Sigmoid colon (tissue), 7 donors: ENCODE measurements around the gene IL34. TPM values are rescaled to one million over a fixed set of nuclear protein-coding genes. Genes with fewer than 3 reads are reported as not detected.

ENCODE experiments used
- DNase-seq: peaks from one replicate; pipeline ENCODE4 v3.0.0-alpha.2; 2019
- H3K27ac ChIP-seq, 4 donors: fragments of 200-600 bp; sonication (generic); one replicate each; pipeline ENCODE4 v1.5.1; 2016 to 2019; ENCODE audit warnings: mild to moderate bottlenecking in 1 of 4
- H3K27me3 ChIP-seq, 3 donors: fragments of 200-600 bp; sonication (generic); one replicate each; pipeline ENCODE4 v1.5.1; 2019; ENCODE audit warnings: mild to moderate bottlenecking in 1 of 3
- H3K36me3 ChIP-seq, 4 donors: fragments of 200-600 bp; sonication (generic); one replicate each; pipeline ENCODE4 v1.5.1; 2016 to 2019
- H3K4me1 ChIP-seq, 4 donors: fragments of 200-600 bp; sonication (generic); one replicate each; pipeline ENCODE4 v1.5.1; 2017 to 2019
- H3K4me3 ChIP-seq, 4 donors: fragments of 200-600 bp; sonication (generic); one replicate each; pipeline ENCODE4 v1.5.1; 2017 to 2019; ENCODE audit warnings: mild to moderate bottlenecking in 2 of 4, moderate library complexity in 1 of 4
- H3K9me3 ChIP-seq, 4 donors: fragments of 200-600 bp in 3 of 4; sonication (generic) in 3 of 4; one replicate each; pipeline versions ENCODE4 v1.5.1 to v1.6.1; 2013 to 2019
- CTCF ChIP-seq, 4 experiments: fragments of 450-650 bp in 3 of 4; fragments of 200-600 bp in 1 of 4; IDR thresholded peaks; one replicate each; pipeline ENCODE4 v1.5.1; 2016 to 2019; ENCODE audit warnings: antibody characterized with exemption in 4 of 4, mild to moderate bottlenecking in 3 of 4, moderate library complexity in 2 of 4
- EP300 ChIP-seq, 4 donors: sonication (generic); formaldehyde crosslinking; IDR thresholded peaks; one replicate each; pipeline ENCODE4 v1.6.1; 2017; ENCODE audit warnings: antibody characterized with exemption in 4 of 4
- POLR2A ChIP-seq, 2 donors: fragments of 450-650 bp; IDR thresholded peaks; one replicate each; pipeline ENCODE4 v1.6.1; 2016; ENCODE audit warnings: antibody characterized with exemption in 2 of 2, mild to moderate bottlenecking in 2 of 2, moderate library complexity in 2 of 2
- POLR2AphosphoS5 ChIP-seq, 4 donors: sonication (generic); formaldehyde crosslinking; IDR thresholded peaks; one replicate each; pipeline ENCODE4 v1.6.1; 2017; ENCODE audit warnings: antibody characterized with exemption in 4 of 4
- WGBS, 2 donors: extraction: QIAGEN DNeasy Blood & Tissue Kit; methylation state at CpG; one replicate each; pipeline ENCODE4 v1.1.7; 2013; 5-methylcytosine and 5-hydroxymethylcytosine counted together
- intact Hi-C: fragments of 100-400 bp; cut with DNase I; formaldehyde crosslinking; loops from one replicate; pipeline ENCODE4 v1.15.1; 2023
- polyA plus RNA-seq, 3 donors: library from polyadenylated mRNA; stranded (reverse); fragments of 200-250 nt; gene quantifications; one replicate each; pipeline ENCODE4 v1.2.3, GENCODE V29; 2013
- total RNA-seq, 4 donors: library from RNA; depleted of rRNA; stranded (reverse); fragments of >200 nt; gene quantifications; one replicate each; pipeline ENCODE4 v1.1.0, GENCODE V29; 2016
- donor health status: healthy with polysubstance abuse.
- donor health status: Bipolar disorder and iron deficiency.
- donor health status: healthy.

IL34 gene
- total and polyA plus RNA-seq, 7 donors, result 1.8 to 5.5 (median 4.6) TPM; not detected in 2

GRCh38 chr16:70647441-70648359 is 1.3 kb downstream of the IL34 start:
- DNase-seq, result no peak
- Histone ChIP-seq H3K9me3 (no peaks in the 10 kb centered on the region), H3K4me1 (peaks cover 0 to 6% (median 0%) of the 10 kb centered on the region in 4 donors), H3K36me3 (no peaks in the 10 kb centered on the region), H3K4me3 (no peak overlapping the region), H3K27me3 (no peaks in the 10 kb centered on the region), H3K27ac (peak overlapping the region in 2 of 4 donors; percentile 9 to 65)
- WGBS, 2 donors, result 88 to 89% methylated on average over 15 of the region's 15 CpGs
- intact Hi-C loops, result no loop called here
- TF ChIP-seq CTCF (IDR thresholded peaks at IDR 0.05) (no peak), POLR2AphosphoS5 (IDR thresholded peaks at IDR 0.05) (no peak), EP300 (IDR thresholded peaks at IDR 0.05) (no peak), POLR2A (IDR thresholded peaks at IDR 0.05) (no peak)

- no peaks in the 10 kb centered on the region for H3K27me3 ChIP-seq
- H3K9me3 ChIP-seq, result no peaks in the 10 kb centered on the region
- H3K4me3 ChIP-seq, result no peak overlapping the region
- DNase-seq, result no peak
- 91% methylated on average over 6 of the region's 6 CpGs for WGBS, 2 donors
- no peak overlapping the region for H3K27ac ChIP-seq
- peaks cover 0 to 6% (median 0%) of the 10 kb centered on the region in 4 donors for H3K4me1 ChIP-seq
- no peaks in the 10 kb centered on the region for H3K36me3 ChIP-seq
- no peak for TF ChIP-seq POLR2A (IDR thresholded peaks at IDR 0.05)
- intact Hi-C loops, result no loop called here
These were observed 2.2 kb downstream of the IL34 start for GRCh38 chr16:70648606-70649005.

- intact Hi-C loops, result no loop called here
- 86 to 90% methylated on average over 7 of the region's 7 CpGs for WGBS, 2 donors
- H3K4me1 ChIP-seq, result peaks cover 0 to 11% (median 4%) of the 10 kb centered on the region in 4 donors
These were observed 2.9 kb downstream of the IL34 start for GRCh38 chr16:70649300-70649699.

GRCh38 chr16:70650216-70650615 is 3.9 kb downstream of the IL34 start:
- Histone ChIP-seq H3K36me3 (no peaks in the 10 kb centered on the region), H3K4me1 (peaks cover 0 to 14% (median 6%) of the 10 kb centered on the region in 4 donors), H3K27ac (no peak overlapping the region), H3K27me3 (no peaks in the 10 kb centered on the region), H3K4me3 (no peak overlapping the region), H3K9me3 (no peaks in the 10 kb centered on the region)
- intact Hi-C loops, result loop anchor here (5.0 to 10.0 kb wide), 2 partner anchors 73 to 275 kb away; no protein-coding TSS in a partner anchor
- no peak for TF ChIP-seq CTCF (IDR thresholded peaks at IDR 0.05)
- TF ChIP-seq POLR2A (IDR thresholded peaks at IDR 0.05), result no peak
- TF ChIP-seq POLR2AphosphoS5 (IDR thresholded peaks at IDR 0.05), result no peak
- TF ChIP-seq EP300 (IDR thresholded peaks at IDR 0.05), result no peak
- WGBS, 2 donors, result 74 to 80% methylated on average over 4 of the region's 4 CpGs
- no peak for DNase-seq

More at GRCh38 chr16:70649300-70649699, 2.9 kb downstream of the IL34 start:
- Histone ChIP-seq H3K27me3 (no peaks in the 10 kb centered on the region), H3K9me3 (no peaks in the 10 kb centered on the region), H3K36me3 (no peaks in the 10 kb centered on the region), H3K27ac (no peak overlapping the region), H3K4me3 (no peak overlapping the region)
- no peak for TF ChIP-seq CTCF (IDR thresholded peaks at IDR 0.05)
- no peak for TF ChIP-seq POLR2AphosphoS5 (IDR thresholded peaks at IDR 0.05)
- TF ChIP-seq POLR2A (IDR thresholded peaks at IDR 0.05), result no peak
- TF ChIP-seq EP300 (IDR thresholded peaks at IDR 0.05), result no peak
- no peak for DNase-seq

GRCh38 chr16:70651524-70651923 is 5.2 kb downstream of the IL34 start:
- H3K9me3 ChIP-seq, result no peaks in the 10 kb centered on the region
- DNase-seq, result no peak
- H3K4me1 ChIP-seq, result peaks cover 0 to 14% (median 6%) of the 10 kb centered on the region in 4 donors
- no peak overlapping the region for H3K4me3 ChIP-seq
- H3K36me3 ChIP-seq, result no peaks in the 10 kb centered on the region
- TF ChIP-seq CTCF (IDR thresholded peaks at IDR 0.05), result no peak
- TF ChIP-seq POLR2A (IDR thresholded peaks at IDR 0.05), result no peak
- TF ChIP-seq POLR2AphosphoS5 (IDR thresholded peaks at IDR 0.05), result no peak
- TF ChIP-seq EP300 (IDR thresholded peaks at IDR 0.05), result no peak
- 56 to 81% methylated on average over 3 of the region's 3 CpGs for WGBS, 2 donors
- intact Hi-C loops, result loop anchor here (5.0 to 10.0 kb wide), 2 partner anchors 74 to 277 kb away; no protein-coding TSS in a partner anchor
- no peak overlapping the region for H3K27ac ChIP-seq
- no peaks in the 10 kb centered on the region for H3K27me3 ChIP-seq
